Activated T-cell treated with anti-CD3 and anti-CD28 coated beads for 24 hours (primary cell): Measurements from ENCODE around the gene PGGT1B.

Experiments used
- DNase-seq: peaks from one replicate; pipeline ENCODE4 v3.0.0-alpha.2; 2020; ENCODE audit warnings: low read depth

The PGGT1B gene

DNA sequence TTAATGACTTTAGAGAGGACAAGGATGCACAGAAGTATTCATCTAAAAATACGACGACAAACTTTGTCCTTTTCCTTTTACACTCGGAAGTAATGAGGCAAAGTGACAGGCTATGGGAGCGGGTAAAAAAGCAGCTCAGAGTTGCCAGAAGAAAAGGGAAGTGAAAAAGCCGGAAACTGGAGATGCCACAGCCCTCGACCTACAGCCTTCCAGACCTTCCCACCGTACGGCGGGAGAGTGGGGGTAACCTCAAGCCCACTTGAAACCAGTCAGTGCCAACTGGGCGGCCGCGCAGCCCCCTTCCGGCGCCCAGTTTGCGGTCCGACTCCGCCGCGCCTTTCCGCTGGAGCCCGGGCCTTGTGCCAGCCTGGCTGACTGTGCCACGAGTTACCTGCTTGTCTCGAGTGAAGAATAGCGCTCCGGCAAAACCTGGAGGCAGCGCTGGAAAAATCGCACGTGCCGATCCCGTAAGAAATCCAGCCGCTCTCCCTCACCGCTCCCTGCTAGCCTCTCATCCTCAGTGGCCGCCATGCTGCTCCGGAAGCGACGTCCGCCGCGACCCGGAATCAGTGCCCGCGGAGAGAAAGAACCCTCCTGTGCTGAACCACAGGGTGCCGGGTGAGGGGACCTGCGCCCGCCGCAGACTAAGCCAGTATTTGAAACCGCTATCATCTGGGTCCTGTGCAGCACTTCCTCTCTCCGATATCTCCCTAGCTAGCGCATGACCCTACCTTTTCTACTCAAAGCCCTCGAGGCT, at the start of gene PGGT1B:
Gene PGGT1B (minus strand): TSS at position 557 of the 757 bp plus-strand sequence. CDS start 26 bp downstream, at position 531.
- peak; percentile 63 for DNase-seq

DNA sequence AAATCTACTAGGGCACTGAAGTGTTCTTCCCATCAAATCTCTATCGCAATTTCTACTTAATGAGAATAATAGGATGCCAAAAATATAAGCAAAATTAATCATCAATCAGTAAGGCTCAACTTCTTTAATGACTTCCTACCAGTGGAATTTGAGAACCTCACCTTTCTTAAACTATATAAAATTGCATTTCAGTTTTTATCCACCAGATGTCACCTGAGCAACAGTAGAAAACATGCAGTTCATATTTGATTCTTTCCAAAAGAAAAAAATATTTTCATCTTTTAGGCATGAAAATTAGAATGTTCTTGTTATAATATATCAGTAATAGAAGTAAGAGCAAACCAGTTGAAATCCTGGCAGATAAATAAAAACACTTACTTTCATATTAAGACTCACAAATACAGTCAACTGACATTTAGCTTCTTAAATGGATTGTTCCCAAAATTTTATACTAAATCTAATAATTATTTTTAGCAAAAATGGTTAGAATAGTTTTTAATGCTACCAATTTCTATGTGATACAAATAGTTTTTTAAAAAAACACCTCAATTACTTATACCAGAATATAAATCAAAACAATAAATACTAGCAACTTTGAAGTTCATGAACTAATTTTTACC, 47.2 kb upstream of the PGGT1B start:
- DNase-seq: no peak

DNA sequence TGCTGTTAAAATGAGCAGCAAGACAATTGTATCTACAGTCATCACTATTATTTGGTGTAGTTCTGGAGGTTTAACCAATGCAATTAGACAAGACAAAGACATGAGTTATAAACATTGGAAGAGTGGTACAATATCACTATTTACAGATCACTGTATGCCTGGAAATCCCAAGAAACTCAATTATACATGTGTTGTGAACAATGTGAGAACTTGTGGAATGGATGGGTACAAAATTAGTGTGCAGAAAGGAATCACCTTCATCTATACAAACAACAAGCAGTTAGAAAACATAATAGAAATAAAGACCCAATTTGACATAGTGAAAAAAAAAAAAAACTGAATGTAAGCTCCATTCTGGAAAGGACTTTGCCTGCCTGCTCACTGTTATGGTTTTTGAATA, 46.1 kb upstream of the PGGT1B start:
- DNase-seq: no peak

DNA sequence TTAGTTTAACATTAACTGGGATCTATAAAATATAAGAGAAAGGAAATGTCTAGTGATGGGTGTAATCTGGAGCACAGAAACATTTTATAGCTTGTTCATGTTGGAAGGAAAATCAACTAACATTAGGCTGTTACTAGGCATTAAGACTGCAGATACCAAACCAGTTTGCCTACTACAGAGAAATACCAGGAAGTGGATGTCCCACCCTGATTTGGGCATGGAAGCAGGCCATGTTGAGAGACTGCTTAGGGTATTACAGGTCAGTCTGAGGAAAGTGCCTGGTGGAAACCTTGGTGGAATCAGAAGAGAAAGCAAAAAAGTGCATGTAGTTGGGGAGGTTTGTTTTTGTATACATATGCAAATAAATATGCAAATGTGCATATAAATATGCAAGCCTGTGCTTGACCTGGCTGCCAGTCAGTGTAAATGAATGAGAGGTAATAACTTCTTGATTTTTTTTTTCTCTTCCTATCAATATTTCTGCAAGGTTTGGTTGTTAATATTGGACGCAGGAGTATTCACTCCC, 43.4 kb upstream of the PGGT1B start:
- DNase-seq: no peak

DNA sequence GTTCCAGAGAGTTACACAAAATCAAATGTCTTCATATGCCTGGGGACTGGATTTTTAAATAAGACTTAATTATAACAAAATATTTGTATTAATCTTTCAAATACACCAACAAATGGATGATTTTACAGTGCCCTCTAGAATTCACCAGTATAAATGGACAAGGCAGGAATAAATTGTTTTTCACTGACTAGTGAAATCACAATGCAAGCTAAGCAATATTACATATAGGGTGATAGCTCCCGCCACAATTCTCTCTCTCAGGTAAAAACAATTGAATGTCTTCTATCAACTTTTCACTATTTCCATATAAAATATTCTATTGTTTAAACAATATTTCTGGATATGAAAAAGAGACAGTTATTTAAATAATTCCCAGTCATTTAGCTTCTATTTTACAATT, 41.8 kb upstream of the PGGT1B start:
- DNase-seq: no peak

DNA sequence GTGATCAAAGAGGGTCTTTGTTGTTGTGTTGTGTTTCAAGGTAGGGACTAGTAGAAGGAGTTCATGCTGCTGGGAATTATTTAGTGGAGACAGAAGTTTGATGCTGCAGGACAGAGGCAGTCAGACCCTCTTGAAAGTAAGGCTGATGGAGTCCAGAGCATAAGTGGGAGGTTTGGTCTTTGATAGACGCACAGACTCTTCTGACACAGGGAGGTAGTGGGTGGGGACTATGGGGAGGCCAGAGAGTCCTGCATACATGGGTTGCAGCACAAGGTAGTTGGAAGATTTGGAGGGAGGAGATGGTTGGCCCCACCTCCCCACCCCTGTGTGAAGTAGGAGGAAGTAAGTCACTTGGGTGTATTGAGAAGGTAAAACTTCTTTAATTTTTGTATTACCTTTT, 36.1 kb upstream of the PGGT1B start:
- no peak for DNase-seq

DNA sequence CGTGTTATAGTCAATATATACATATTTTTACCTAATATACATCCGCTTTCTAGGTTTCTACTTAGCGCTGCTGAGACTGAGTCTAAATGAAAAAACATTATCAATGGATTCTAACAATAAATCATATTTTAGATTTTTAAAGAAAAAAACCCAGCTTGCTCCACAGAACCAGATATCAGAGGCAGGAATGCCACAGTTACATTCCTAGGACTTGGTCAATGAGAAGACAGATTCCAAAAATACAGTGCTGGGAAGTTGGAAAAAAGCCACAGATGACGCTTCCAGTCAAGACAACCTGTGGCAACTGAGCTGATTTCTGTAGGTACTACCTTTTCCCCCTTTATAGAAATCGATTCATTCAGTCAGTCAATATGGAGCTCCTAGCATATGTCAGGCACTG, 34.4 kb upstream of the PGGT1B start:
- DNase-seq: no peak

DNA sequence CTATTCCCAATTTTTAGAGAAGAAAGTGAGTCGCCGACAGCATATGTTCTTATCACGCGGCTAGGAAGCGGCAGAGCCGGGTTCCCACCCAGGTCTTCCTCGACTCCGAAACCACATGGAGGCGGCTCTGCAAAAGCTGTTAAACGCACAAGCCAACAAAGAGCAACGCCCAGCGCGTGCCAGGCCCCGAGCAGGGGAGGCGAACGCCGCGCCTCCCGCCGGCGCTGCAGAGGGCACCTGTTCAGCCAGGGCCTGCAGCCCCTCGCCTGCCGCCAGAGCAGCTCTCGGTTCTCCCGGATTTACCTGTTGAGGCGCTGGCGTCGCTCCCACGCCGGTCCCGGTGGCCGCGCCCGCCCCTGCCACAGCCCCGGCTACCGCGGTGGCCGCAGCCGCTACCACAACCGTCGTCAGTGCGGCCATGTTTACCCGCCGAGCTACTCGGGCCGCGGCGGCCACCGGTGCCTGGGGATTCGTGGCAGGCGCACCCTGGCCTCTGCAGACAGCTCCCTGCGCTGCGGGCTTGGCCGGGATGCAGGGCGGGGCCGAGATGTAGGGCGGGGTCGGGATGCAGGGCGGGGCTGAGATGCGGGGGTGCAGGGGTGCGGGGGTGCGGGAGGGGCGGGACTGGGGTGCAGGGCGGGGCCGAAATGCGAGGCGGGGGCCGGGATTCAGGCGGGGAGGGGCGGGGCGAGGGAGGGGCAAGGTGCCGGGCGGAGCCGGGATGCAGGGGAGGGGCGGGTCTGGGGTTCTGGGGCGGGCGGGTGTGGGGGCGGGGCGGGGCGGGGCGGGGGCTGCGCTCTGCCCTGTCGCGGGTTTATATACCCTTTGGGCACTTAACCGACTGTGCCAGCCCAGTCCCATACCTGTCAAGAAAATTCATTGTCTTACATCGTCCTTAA, 33.7 kb upstream of the PGGT1B start, which contains the start of gene CCDC112:
Gene CCDC112 (minus strand): TSS at position 531 of the 899 bp plus-strand sequence. CDS start 111 bp downstream, at position 420.
- DNase-seq: peak; percentile 67

DNA sequence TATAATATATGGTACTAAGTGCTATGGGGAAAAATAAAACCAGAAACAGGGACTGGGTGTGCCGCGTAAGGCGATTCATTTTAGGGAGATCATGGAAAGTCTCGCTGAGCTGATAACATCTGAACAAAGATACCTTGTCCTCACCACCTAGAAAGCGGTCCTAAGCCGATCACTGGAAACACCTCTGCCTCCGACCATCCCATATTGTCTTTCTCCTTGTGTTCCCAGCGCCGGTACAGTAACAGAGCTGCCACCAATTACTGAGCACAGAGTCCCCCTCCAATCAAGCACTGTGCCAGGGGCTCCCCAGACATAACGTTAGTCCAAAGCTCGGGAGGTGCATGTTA, 33.1 kb upstream of the PGGT1B start:
- DNase-seq: no peak

DNA sequence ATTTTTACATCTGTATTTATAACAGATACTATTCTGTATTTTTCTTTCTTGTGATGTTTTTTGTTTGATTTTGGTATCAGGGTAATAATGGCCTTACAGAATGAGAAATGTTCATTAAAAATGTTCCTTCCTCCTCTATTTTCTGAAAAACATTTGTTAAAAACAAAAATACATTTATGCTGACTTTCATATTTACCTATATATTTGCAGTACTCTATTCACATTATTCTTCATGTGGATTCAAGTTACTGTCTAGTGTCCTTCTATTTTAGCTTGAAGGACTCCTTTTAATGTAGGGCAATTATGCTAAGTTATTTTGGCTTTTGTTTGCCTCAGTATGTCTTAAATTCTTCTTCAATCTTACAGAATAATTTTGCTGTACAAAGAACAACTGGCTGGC, 28.7 kb upstream of the PGGT1B start:
- no peak for DNase-seq

DNA sequence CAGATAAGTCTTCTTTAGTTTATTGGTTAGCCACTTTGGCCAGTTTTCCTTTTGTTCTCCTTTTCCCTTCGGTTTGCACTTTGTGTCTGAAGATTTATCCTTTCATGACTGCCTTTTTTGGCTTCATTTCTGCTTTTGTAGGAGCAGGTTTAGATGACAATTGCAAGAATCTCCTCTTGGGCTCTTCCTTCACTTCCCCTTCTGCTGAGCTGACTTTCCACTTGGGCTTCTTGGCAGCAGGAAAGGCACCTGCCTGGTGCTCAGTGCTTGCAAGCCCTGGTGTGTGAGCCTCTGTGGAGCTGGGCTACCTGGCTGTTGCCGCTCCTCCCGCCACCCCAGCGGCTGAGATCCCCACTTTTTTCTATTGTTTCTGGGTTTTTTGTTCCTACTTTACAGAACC, 26.4 kb upstream of the PGGT1B start:
- no peak for DNase-seq

DNA sequence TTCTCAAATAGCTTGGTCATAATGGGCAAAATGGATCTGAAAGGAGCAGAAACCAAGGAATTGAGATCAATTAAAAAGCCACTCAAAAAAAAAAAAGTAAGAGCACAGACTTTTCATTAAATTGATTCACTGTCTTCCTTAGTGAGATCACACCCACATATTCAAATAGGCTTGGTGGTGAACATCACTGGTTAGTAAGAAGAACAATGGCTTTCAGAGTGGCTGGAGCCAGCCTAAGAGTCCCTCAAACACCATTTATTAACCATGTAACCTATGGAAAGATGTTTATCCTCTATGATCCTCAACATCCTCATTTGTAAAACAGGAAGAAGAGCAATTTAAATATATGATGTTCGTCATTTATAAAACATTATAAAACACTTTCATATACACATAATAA, 21.3 kb upstream of the PGGT1B start:
- no peak for DNase-seq

DNA sequence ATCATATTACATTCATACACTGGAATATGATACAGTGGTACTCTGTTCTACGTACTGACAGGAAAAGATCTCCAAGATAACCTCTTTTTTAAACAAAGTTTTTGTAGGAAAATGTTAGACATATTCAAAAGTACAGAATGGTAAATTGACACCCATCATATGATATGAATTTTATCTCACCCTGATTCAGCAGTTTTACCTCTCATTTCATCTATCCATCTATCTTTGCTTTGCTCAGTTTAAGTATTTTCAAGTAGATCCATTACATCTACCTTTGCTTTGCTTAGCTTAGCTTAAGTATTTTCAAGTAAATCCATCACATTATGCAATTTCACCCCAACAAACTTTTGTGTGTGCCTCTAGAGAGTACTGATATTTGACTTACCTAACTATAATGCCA, 19.5 kb upstream of the PGGT1B start:
- DNase-seq: no peak

DNA sequence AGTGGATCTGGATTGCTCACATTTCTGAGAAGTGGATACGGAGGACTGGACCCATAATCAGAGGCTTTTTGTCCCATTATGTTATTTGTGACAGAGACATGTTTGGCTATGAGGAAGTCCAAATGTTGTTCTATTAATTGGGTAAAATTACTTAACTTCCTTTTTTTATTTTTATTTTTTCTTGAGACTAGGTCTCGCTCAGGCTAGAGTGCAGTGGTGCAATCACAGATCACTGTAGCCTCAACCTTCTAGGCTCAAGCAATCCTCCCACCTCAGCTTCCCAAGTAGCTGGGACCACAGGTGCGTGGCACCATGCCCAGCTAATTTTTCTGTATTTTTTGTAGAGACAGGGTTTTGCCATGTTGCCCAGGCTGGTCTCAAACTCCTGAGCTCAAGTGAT, 11.9 kb upstream of the PGGT1B start:
- no peak for DNase-seq

DNA sequence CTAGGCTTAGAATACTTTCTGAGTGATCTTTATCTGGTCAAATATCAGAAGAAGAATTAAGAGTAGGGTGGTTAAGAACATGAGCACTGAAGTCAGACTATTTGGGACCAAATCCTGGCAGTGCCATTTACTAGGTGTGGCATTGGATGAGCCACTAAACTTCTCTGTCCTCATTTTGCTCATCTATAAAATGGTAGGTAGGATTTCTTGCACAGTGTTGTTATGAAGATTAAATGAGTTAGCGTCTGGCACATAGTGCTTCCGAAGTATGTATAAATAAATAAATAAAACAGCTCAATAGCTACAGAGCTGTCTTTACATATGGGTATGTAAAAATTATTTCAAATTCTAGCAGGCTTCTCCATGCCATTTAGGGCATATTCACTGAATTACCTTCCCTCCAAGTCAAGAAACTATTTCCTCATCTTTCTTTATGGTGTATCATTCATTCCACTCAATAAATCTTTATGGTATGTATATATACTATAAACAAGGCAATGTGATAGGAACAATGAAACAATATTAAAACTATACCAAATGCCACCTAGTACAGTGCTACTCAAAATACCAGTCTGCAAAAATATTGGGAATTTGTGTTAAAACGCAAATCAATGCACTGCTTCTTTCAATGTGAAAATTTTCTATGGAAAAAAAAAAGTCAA, 9.8 kb upstream of the PGGT1B start:
- no peak for DNase-seq

DNA sequence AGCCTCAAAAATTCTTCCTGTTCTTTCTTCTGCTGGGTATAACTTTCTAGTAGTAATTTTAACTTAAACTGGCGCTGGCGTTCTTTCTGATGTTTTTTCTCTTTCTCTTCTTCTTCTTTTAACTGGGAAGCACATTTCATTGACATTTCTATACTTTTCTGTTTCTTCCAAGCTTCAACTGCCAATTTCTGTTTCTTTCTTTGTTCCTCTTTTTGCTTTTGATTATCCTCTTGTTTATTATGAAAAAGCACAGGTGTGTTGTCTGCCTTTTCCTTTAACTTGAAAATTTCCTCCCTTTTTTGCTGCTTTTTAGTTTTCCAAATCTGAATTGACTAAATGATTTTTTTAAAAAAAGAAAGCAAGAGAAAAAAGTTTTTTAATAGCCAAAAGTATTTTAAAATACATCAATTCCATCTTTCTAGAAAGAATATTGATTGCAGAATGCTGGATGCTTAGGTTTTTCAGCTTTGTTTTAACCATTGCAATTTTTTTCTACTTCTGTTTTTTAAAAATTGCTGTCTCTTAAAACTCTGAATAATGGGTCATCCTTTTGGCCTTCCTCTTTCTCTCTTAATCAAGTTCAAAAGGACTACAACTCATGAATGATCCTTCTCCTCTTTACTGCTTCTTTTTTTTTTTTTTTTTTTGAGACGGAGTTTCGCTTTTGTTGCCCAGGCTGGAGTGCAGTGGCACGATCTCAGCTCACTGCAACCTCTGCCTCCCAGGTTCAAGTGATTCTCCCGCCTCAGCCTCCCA, 8.8 kb upstream of the PGGT1B start:
- DNase-seq: no peak

DNA sequence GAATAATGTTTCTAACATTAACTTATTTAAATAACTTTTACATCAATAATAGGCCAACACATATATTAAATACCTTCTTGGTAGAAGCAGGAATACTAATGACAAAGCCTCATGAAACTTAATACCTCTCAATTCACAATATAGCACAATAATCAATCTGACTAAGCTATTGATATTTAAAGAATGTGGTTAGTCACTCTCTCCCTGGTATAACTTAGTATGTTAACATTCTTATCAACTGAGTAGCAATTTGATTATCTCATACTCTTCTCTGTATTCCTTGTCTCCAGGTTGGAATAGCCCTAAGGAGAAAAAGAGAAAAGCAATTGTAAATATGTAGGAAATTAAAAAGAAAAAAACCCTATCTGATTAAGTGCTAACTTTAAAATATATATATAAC, 4.9 kb upstream of the PGGT1B start:
- no peak for DNase-seq

DNA sequence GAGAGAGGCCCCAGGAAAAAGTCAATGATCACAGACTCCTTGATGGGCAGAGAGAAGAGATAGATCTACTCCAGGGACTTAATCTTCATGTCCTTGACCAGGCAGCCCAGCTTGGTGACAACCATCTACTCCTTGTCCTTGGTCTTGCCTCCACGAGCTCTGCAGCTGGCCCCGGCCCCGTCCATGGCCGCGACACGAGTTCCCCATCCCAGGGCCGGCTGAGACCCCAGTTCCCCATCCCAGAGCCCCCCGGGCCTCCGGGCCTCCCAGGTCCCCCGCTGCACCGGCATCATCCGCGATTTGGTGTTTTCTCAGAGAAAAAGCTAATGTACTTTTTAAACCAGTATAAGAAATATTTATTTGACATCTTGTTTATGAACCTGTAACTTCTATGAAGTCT, 2.5 kb upstream of the PGGT1B start:
- DNase-seq: no peak

DNA sequence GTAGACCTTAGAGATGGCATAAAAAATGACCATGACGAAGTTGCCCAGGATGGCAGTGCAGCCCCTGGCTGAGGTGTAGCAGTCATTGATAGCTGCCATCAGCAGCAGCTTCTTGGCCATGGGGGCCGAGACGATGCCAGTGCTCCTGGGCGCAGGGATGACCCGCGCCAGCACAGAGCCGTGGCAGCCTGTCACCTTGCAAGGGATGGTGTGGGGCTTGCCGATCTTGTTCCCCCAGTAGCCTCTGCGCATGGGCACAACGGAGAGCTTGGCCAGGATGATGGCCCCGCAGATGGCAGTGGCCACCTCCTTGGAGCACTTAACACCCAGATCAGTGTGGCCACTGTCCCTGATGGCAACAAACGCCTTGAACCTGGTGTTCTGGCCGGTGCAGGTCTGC, 2.1 kb upstream of the PGGT1B start:
- no peak for DNase-seq

DNA sequence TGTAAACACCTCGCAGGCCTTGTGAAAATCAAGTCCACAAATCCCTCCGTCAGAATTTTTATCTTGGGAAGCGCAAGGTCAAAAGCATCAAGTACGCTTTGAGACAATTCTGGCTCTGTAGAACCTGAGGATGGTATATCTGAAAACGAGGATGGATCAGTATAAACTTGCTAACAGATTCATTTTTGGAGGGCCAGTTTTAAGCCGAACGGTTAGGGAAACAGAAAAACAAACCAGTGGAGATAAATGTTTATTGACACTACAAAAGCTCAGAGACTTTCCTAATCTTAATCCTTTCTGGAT, 352 bp upstream of the PGGT1B start:
- no peak for DNase-seq

DNA sequence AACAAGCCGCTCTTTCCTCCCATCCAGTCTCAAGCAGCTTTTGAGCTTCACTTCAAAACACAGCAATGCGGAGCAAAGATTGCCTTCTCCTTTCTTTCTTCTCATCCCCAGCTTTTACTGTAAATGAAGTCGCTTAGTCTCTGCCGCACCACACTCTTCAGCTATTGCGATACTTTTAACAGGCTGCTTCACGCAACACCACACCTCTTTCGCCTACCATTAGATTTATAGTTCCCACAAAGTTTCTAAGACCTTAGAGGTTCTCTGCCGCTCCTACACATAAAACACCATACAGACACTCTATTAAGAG, 711 bp downstream of the PGGT1B start:
- no peak for DNase-seq

DNA sequence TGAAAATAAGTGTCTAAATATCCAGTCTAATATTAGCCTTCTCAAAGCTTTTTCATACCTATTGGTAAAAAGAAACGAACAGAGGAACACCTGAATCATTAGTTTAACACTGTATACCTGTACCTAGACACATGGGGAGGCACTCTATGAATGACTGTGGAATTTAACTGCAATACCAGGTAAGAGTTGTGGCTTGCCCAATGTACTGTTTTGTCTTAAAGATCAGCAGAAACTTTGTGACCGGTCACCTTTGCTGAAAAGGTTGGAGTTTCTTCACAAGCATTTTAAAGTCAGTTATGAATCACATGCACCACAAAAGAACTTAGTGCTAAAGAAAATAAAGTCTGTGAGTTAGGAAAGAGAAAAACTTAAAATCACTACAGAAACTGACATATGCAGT, 2.4 kb downstream of the PGGT1B start:
- no peak for DNase-seq
